ENCODE data around the gene TRIM8.

Gene TRIM8

DNA sequence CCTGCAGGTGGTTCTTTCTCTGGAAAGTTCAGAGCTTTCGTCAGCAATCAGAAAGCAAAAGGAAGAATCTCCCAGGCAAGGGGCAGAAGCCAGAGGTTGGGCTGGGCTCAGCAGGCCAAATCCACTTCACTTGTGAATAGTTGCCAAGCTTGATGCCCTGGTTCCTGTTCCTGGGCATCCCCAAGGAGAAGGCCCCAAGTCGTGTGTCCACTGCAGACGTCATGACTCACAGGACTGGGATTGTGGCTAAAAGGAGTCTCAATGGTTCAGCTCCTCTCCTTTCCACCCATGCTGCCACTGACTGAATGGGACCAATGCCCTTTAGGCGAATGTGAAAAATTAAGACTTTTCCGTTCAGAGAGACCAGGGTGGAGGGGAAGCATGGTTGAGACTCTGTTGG, 38.6 kb upstream of the TRIM8 start:
- POLR2A ChIA-PET, result no interaction called here
- no peak overlapping the region for H3K4me3 ChIP-seq (ENCODE audit: control insufficient read depth in 1 of 7, extremely low read depth in 1 of 7, insufficient read depth in 4 of 7, low read depth in 2 of 7, low read length in 6 of 7)
- 84% methylated on average over 3 of the region's 5 CpGs for WGBS (ENCODE audit: insufficient coverage)
- no peak for DNase-seq
- H3K4me1 ChIP-seq (ENCODE audit: control extremely low read depth in 1 of 4, control insufficient read depth in 4 of 4, insufficient read depth in 4 of 4, low read length in 3 of 4), result peaks cover 8 to 54% (median 44%) of the 10 kb centered on the region in 4 experiments
- no peaks in the 10 kb centered on the region for H3K27me3 ChIP-seq (replicated peaks in 2 of 5; ENCODE audit: control insufficient read depth in 4 of 5, insufficient read depth in 5 of 5, low read length in 4 of 5)
- H3K27ac ChIP-seq (ENCODE audit: insufficient read depth in 1 of 2, low read depth in 1 of 2, low read length in 2 of 2, poor library complexity in 1 of 2, severe bottlenecking in 2 of 2), result peak overlapping the region in 1 of 2 experiments; percentile 44
- peaks cover 0 to 4% (median 3%) of the 10 kb centered on the region in 4 experiments for H3K36me3 ChIP-seq (ENCODE audit: control insufficient read depth in 4 of 4, insufficient read depth in 4 of 4, low read length in 3 of 4)
- H3K9me3 ChIP-seq (ENCODE audit: control extremely low read depth in 1 of 5, control insufficient read depth in 4 of 5, insufficient read depth in 2 of 5, low read depth in 1 of 5, low read length in 4 of 5), result no peaks in the 10 kb centered on the region
- CTCF ChIA-PET, result interaction anchor here (1.1 to 14.6 kb wide), 7 partner anchors 6 to 37 kb away, joined by 3 to 154 read pairs (median 3); no protein-coding TSS in a partner anchor

DNA sequence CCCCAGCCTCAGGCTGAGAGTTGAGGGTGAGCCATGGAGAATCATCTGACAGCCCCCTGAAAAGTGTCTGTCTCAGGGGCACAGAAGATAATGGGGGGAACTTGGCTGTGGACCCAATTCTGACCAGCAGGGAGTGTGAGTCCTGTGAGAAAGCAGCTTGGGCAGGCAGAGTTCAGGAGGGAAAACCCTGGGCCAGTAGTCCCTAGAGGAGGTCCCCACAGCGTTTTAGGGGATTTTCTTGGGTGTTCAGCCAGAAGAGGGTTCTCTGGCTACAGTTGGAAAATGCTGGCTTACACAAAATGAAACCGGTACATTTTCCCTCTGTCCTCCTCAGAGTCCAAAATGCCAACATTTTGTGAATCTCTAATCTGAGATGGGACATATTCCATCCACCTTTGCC, 35.8 kb upstream of the TRIM8 start:
- 93% methylated on average over 2 of the region's 2 CpGs for WGBS (ENCODE audit: insufficient coverage)
- POLR2A ChIA-PET, result interaction anchor here (0.5 to 1.1 kb wide), 2 partner anchors 8 to 35 kb away, joined by 3 read pairs; partner anchors contain the start of gene TRIM8
- no peaks in the 10 kb centered on the region for H3K9me3 ChIP-seq (ENCODE audit: control extremely low read depth in 1 of 5, control insufficient read depth in 4 of 5, insufficient read depth in 2 of 5, low read depth in 1 of 5, low read length in 4 of 5)
- no peak overlapping the region for H3K27ac ChIP-seq (ENCODE audit: insufficient read depth in 1 of 2, low read depth in 1 of 2, low read length in 2 of 2, poor library complexity in 1 of 2, severe bottlenecking in 2 of 2)
- H3K4me3 ChIP-seq (ENCODE audit: control insufficient read depth in 1 of 7, extremely low read depth in 1 of 7, insufficient read depth in 4 of 7, low read depth in 2 of 7, low read length in 6 of 7), result no peak overlapping the region
- H3K36me3 ChIP-seq (ENCODE audit: control insufficient read depth in 4 of 4, insufficient read depth in 4 of 4, low read length in 3 of 4), result peaks cover 0 to 2% (median 0%) of the 10 kb centered on the region in 4 experiments
- DNase-seq, result peak in 1 of 3 donors; percentile 41
- no peaks in the 10 kb centered on the region for H3K27me3 ChIP-seq (replicated peaks in 2 of 5; ENCODE audit: control insufficient read depth in 4 of 5, insufficient read depth in 5 of 5, low read length in 4 of 5)
- CTCF ChIA-PET, result interaction anchor here (1.0 to 14.6 kb wide), 4 partner anchors 9 to 36 kb away, joined by 3 to 154 read pairs (median 3); partner anchors contain the start of gene TRIM8
- H3K4me1 ChIP-seq (ENCODE audit: control extremely low read depth in 1 of 4, control insufficient read depth in 4 of 4, insufficient read depth in 4 of 4, low read length in 3 of 4), result peaks cover 6 to 53% (median 47%) of the 10 kb centered on the region in 4 experiments

DNA sequence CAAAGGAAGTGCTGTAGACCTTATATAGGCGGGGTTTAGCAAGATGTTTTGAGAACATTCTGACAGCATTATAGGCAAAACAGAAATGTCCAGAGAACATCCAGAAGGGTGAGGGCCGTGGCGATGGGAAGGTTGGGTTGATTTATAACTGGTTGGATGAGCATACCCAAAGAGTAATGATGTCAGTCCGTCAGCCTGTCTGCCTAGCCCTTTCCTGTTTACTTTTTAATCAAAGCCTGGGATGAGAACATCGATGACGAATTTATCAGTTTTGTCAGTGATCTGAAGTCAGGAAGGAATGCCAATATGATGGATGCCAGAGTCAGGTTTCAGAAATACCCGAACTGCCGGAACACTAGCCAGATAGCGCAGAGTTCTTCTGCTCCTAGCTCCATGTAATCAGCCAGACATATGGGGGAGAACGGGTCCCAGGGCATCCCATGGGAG, 33.8 kb upstream of the TRIM8 start:
- no peaks in the 10 kb centered on the region for H3K9me3 ChIP-seq (ENCODE audit: control extremely low read depth in 1 of 5, control insufficient read depth in 4 of 5, insufficient read depth in 2 of 5, low read depth in 1 of 5, low read length in 4 of 5)
- POLR2A ChIA-PET, result interaction anchor here (1.6 kb wide), 1 partner anchor 9 kb away, joined by 10 read pairs; no protein-coding TSS in a partner anchor
- CTCF ChIA-PET, result interaction anchor here (2.0 to 14.6 kb wide), 2 partner anchors 11 to 59 kb away, joined by 7 to 154 read pairs; no protein-coding TSS in a partner anchor
- no peak overlapping the region for H3K4me3 ChIP-seq (ENCODE audit: control insufficient read depth in 1 of 7, extremely low read depth in 1 of 7, insufficient read depth in 4 of 7, low read depth in 2 of 7, low read length in 6 of 7)
- DNase-seq, result no peak
- no peaks in the 10 kb centered on the region for H3K27me3 ChIP-seq (replicated peaks in 2 of 5; ENCODE audit: control insufficient read depth in 4 of 5, insufficient read depth in 5 of 5, low read length in 4 of 5)
- WGBS (ENCODE audit: insufficient coverage), result 96% methylated on average over 10 of the region's 10 CpGs
- no peak overlapping the region for H3K27ac ChIP-seq (ENCODE audit: insufficient read depth in 1 of 2, low read depth in 1 of 2, low read length in 2 of 2, poor library complexity in 1 of 2, severe bottlenecking in 2 of 2)
- peaks cover 2 to 52% (median 44%) of the 10 kb centered on the region in 4 experiments for H3K4me1 ChIP-seq (ENCODE audit: control extremely low read depth in 1 of 4, control insufficient read depth in 4 of 4, insufficient read depth in 4 of 4, low read length in 3 of 4)
- peaks cover 0 to 5% (median 3%) of the 10 kb centered on the region in 4 experiments for H3K36me3 ChIP-seq (ENCODE audit: control insufficient read depth in 4 of 4, insufficient read depth in 4 of 4, low read length in 3 of 4)

DNA sequence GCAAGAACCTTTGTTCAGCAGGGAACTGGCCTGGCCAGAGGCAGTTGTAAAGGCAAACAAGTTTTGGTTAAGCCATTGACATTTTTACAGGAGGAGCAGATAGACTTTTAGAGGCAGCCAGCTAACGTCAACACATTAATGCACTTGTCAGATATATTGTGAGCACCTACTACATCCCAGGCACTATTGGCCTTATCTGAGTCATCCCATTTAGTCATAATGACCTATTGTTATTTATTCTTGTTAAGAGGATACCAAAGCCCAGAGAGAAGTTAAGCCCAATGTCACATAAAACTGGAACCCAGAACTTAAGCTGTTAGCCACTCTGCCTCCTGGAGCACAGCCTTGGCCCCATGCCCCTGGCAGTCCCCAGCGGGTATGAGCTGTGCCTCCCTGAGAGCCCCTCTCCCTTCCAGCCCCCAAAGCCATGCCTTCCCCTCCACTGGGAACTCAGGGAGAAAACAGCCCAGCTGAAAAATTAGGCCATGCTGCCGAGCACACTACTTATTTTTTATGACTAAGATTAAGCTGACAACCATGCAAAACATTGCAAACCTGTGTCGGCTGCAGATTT, 32.7 kb upstream of the TRIM8 start:
- no peaks in the 10 kb centered on the region for H3K9me3 ChIP-seq (ENCODE audit: control extremely low read depth in 1 of 5, control insufficient read depth in 4 of 5, insufficient read depth in 2 of 5, low read depth in 1 of 5, low read length in 4 of 5)
- no peak overlapping the region for H3K4me3 ChIP-seq (ENCODE audit: control insufficient read depth in 1 of 7, extremely low read depth in 1 of 7, insufficient read depth in 4 of 7, low read depth in 2 of 7, low read length in 6 of 7)
- CTCF ChIA-PET, result interaction anchor here (0.8 to 14.6 kb wide), 9 partner anchors 12 to 58 kb away, joined by 3 to 154 read pairs (median 4); partner anchors contain the start of gene TRIM8
- WGBS (ENCODE audit: insufficient coverage), result 80% methylated on average over 2 of the region's 4 CpGs
- POLR2A ChIA-PET, result interaction anchor here (0.6 to 1.6 kb wide), 5 partner anchors 9 to 127 kb away, joined by 3 to 10 read pairs (median 5); partner anchors contain the start of gene TRIM8
- DNase-seq, result no peak
- H3K27ac ChIP-seq (ENCODE audit: insufficient read depth in 1 of 2, low read depth in 1 of 2, low read length in 2 of 2, poor library complexity in 1 of 2, severe bottlenecking in 2 of 2), result peak overlapping the region in 1 of 2 experiments; percentile 91
- peaks cover 2 to 58% (median 49%) of the 10 kb centered on the region in 4 experiments for H3K4me1 ChIP-seq (ENCODE audit: control extremely low read depth in 1 of 4, control insufficient read depth in 4 of 4, insufficient read depth in 4 of 4, low read length in 3 of 4)
- no peaks in the 10 kb centered on the region for H3K27me3 ChIP-seq (replicated peaks in 2 of 5; ENCODE audit: control insufficient read depth in 4 of 5, insufficient read depth in 5 of 5, low read length in 4 of 5)
- peaks cover 0 to 12% (median 3%) of the 10 kb centered on the region in 4 experiments for H3K36me3 ChIP-seq (ENCODE audit: control insufficient read depth in 4 of 4, insufficient read depth in 4 of 4, low read length in 3 of 4)

DNA sequence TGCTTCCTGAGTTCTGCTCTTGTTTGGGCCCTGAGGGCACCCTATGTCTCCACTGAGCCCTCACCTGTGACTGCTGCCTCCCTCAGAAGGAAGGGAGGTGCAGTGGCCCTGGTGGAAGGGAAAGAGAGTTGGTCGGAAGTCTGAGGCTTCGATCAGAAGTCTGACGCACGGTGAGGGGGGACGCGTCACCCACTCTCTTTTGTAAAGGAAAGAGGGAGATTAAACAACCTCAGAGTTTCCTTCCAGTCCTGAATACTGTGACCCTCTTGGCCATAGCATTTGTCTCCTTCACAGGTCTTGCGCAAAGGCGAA, 31.4 kb upstream of the TRIM8 start:
- Histone ChIP-seq H3K4me3 (ENCODE audit: control insufficient read depth in 1 of 7, extremely low read depth in 1 of 7, insufficient read depth in 4 of 7, low read depth in 2 of 7, low read length in 6 of 7) (peak overlapping the region in 1 of 7 experiments; percentile 9), H3K27me3 (replicated peaks in 2 of 5; ENCODE audit: control insufficient read depth in 4 of 5, insufficient read depth in 5 of 5, low read length in 4 of 5) (no peaks in the 10 kb centered on the region), H3K27ac (ENCODE audit: insufficient read depth in 1 of 2, low read depth in 1 of 2, low read length in 2 of 2, poor library complexity in 1 of 2, severe bottlenecking in 2 of 2) (peak overlapping the region; percentile 87 to 91), H3K9me3 (ENCODE audit: control extremely low read depth in 1 of 5, control insufficient read depth in 4 of 5, insufficient read depth in 2 of 5, low read depth in 1 of 5, low read length in 4 of 5) (no peaks in the 10 kb centered on the region), H3K4me1 (ENCODE audit: control extremely low read depth in 1 of 4, control insufficient read depth in 4 of 4, insufficient read depth in 4 of 4, low read length in 3 of 4) (peaks cover 2 to 64% (median 51%) of the 10 kb centered on the region in 4 experiments), H3K36me3 (ENCODE audit: control insufficient read depth in 4 of 4, insufficient read depth in 4 of 4, low read length in 3 of 4) (peaks cover 0 to 25% (median 8%) of the 10 kb centered on the region in 4 experiments)
- ChIA-PET CTCF (interaction anchor here (1.1 to 14.6 kb wide), 6 partner anchors 13 to 33 kb away, joined by 4 to 154 read pairs (median 20); partner anchors contain the start of gene TRIM8), POLR2A (interaction anchor here (0.7 to 1.1 kb wide), 3 partner anchors 30 to 32 kb away, joined by 3 to 5 read pairs (median 4); partner anchors contain the start of gene TRIM8)
- peak; percentile 78 to 84 (median 82) for DNase-seq
- 22% methylated on average over 8 of the region's 8 CpGs for WGBS (ENCODE audit: insufficient coverage)

DNA sequence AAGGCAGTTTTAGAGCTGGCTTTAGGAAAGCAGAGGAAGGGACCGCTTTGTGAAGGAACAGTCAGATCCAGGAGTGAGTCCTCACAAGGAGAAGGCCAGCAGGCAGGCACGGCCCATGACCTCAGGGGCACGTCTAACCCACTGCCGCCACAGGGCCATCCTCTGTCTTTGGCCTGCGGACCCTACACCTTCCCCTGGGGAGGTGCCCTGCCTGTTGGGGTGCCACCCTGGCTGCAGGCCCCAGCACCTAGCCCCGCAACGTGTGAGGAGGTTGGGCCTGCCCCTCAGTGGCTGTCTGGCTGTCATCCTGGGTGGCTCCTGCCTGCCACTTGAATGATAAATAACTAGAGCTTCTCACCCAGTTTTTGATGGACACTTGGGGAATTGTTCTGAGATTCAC, 31.0 kb upstream of the TRIM8 start:
- 85% methylated on average over 7 of the region's 7 CpGs for WGBS (ENCODE audit: insufficient coverage)
- Histone ChIP-seq H3K4me3 (ENCODE audit: control insufficient read depth in 1 of 7, extremely low read depth in 1 of 7, insufficient read depth in 4 of 7, low read depth in 2 of 7, low read length in 6 of 7) (no peak overlapping the region), H3K4me1 (ENCODE audit: control extremely low read depth in 1 of 4, control insufficient read depth in 4 of 4, insufficient read depth in 4 of 4, low read length in 3 of 4) (peaks cover 2 to 64% (median 51%) of the 10 kb centered on the region in 4 experiments), H3K27ac (ENCODE audit: insufficient read depth in 1 of 2, low read depth in 1 of 2, low read length in 2 of 2, poor library complexity in 1 of 2, severe bottlenecking in 2 of 2) (peak overlapping the region; percentile 87 to 91), H3K36me3 (ENCODE audit: control insufficient read depth in 4 of 4, insufficient read depth in 4 of 4, low read length in 3 of 4) (peaks cover 0 to 29% (median 9%) of the 10 kb centered on the region in 4 experiments), H3K27me3 (replicated peaks in 2 of 5; ENCODE audit: control insufficient read depth in 4 of 5, insufficient read depth in 5 of 5, low read length in 4 of 5) (no peaks in the 10 kb centered on the region), H3K9me3 (ENCODE audit: control extremely low read depth in 1 of 5, control insufficient read depth in 4 of 5, insufficient read depth in 2 of 5, low read depth in 1 of 5, low read length in 4 of 5) (no peaks in the 10 kb centered on the region)
- POLR2A ChIA-PET, result interaction anchor here (0.7 to 1.2 kb wide), 2 partner anchors 29 to 32 kb away, joined by 3 read pairs; no protein-coding TSS in a partner anchor
- CTCF ChIA-PET, result interaction anchor here (1.1 to 14.6 kb wide), 7 partner anchors 13 to 57 kb away, joined by 3 to 154 read pairs (median 10); partner anchors contain the start of gene TRIM8
- DNase-seq, result no peak

Measured in common myeloid progenitor, CD34-positive (primary cell).